Measurements from ENCODE around the gene CCNG2.

The CCNG2 gene

GRCh38 chr4:77209012-77209411 is 52.0 kb downstream of the CCNG2 start:
- DNase-seq, result no peak

DNA sequence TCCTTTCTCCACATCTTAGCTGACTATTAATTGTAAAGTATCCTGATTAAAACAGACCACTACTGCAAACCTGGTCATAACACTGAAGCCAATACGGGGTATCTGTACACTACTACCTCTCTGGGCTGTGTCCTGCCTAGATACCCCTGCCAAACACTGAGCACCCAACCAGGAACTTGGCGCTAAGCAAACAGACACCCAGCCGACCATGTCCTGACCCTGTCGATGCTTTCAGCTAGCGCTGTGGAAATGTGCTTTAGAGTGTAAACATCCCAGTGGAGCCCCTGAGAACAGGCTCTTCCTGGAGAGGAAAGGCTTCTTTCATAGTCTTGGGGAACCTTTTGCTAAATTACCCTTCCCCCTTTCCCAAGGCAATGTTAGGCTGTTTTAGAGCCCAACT is 52.9 kb downstream of the CCNG2 start:
- no peak for DNase-seq

- no peak for DNase-seq
Observed at GRCh38 chr4:77215107-77215506, 58.1 kb downstream of the CCNG2 start.

- DNase-seq, result no peak
Observed at GRCh38 chr4:77217526-77217925, 60.5 kb downstream of the CCNG2 start.

- DNase-seq, result no peak
Observed at GRCh38 chr4:77219266-77219665, 62.3 kb downstream of the CCNG2 start.
